ENCODE data around the gene UBE2N. TPM values are rescaled to one million over a fixed set of nuclear protein-coding genes. Genes with fewer than 3 reads are reported as not detected.
"Not testable (repeated sequence)": the region's sequence is repeated elsewhere in the genome, so short reads cannot be mapped to it uniquely, and the experiment has no call there.

The UBE2N gene
- polyA plus RNA-seq, 3 donors from 2014 or later, result 135 to 193 (median 142) TPM

DNA sequence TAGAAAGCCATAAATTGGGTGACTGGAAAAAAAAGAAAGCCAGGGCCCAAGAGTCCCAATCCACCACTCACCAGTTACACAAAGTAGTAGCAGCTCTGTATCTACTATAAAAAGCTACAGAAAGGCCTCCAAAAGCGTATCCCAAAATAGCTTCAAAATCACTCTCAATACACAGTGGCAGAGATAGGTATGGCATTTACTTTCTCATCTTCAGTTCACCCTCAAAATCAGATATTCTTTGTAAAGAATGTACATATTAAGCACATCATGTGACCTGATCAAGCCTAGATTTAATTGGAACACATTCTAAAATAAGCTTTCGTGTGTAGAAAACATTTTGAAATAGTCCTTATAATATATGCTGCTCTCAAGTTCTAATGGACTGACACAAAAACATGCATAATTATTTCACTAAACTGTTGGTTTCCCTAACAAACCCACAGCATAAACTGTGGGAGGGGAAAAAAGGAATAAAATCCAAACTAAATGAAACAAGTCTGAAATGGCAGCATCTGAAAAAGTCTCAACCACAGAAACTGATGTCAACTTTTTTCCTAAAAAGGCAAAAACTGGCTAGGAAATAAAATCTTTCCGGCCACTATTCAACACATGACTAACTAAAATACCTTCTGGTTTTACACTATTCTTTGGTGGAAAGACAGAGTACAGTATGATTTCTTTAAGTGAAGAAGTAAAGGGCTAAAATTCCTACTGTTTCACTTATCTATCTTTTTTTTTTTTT, 25.9 kb downstream of the UBE2N start:
- Mint-ChIP-seq H3K36me3 (peaks cover 0 to 1% (median 0%) of the 10 kb centered on the region in 3 donors), H3K4me1 (peaks cover 71 to 84% of the 10 kb centered on the region in 2 donors), H3K9me3 (no peaks in the 10 kb centered on the region), H3K27ac (peak overlapping the region in 1 of 6 donors; percentile 59), H3K27me3 (ENCODE audit: low read depth in 3 of 3) (peaks cover 0 to 1% (median 0%) of the 10 kb centered on the region in 3 donors), H3K4me3 (peak overlapping the region in 2 of 5 donors; percentile 18 to 31)
- DNase-seq, result no peak

DNA sequence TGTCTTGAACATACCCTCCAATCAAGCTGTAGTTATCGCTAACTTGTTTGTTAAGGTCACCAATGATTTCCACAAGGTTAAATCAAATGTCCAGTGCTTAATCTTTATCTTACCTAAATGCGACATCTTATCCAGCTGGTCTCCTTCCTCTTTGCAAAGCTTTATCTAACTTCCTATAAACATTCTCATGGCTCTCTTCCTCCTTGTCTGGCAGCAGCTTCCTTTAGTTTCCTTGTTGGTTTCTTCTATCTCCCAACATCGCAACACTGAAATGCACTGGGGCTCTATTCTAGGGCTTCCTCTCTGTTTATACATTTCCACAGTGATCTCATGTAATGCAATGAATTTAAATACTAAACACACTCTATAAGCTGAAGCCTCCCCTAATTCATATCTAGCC, 28.7 kb downstream of the UBE2N start:
- peaks cover 0 to 2% (median 0%) of the 10 kb centered on the region in 3 donors for H3K27me3 Mint-ChIP-seq (ENCODE audit: low read depth in 3 of 3)
- DNase-seq, result no peak
- H3K36me3 Mint-ChIP-seq, result peaks cover 0 to 10% (median 7%) of the 10 kb centered on the region in 3 donors
- H3K9me3 Mint-ChIP-seq, result no peaks in the 10 kb centered on the region
- no peak overlapping the region for H3K4me3 Mint-ChIP-seq
- peak overlapping the region in 2 of 6 donors; percentile 31 to 38 for H3K27ac Mint-ChIP-seq
- H3K4me1 Mint-ChIP-seq, result peaks cover 54 to 62% of the 10 kb centered on the region in 2 donors

DNA sequence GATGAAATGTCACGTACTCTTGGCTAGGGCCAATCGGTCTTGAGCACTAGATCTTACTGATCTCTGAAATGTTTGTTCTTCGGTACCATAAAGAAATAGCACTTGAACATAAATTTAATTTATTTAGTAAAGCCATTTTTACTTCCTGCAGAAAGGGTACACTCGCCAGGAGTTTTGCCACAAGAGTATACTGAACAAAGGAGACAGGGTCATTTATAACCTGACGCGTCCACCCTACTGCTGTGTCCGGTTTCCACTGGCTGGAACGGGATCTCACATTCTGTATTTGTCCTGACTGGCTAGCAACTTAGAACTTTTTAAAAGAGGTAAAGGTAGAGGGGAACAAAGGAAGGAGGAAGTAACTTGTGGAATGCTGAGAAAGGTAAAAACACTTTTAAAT, 29.4 kb downstream of the UBE2N start:
- H3K36me3 Mint-ChIP-seq; H3K4me3 Mint-ChIP-seq; DNase-seq; H3K9me3 Mint-ChIP-seq; H3K27me3 Mint-ChIP-seq (ENCODE audit: low read depth in 3 of 3): not testable (repeated sequence)
- peaks cover 51 to 60% of the 10 kb centered on the region in 2 donors for H3K4me1 Mint-ChIP-seq
- H3K27ac Mint-ChIP-seq, result peak overlapping the region in 2 of 6 donors; percentile 17 to 55

DNA sequence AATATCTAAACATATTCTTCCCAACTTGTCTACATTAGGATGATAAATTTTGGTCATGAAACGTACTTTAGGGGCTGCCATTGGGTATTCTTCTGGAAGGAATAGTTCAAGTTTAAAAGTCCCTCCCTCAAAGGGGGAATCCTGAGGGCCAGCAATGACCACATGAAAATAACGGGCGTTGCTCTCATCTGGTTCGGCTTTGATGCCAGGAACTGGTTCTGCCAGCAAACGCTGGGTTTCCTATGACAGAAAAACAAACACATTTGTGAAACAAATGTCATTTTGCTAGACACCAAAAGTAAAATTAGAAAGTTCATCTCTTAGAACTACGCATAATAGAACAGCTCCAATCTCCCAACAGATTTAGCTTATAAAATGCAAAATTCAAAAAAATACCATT, 30.7 kb downstream of the UBE2N start:
- not testable (repeated sequence) for H3K4me3 Mint-ChIP-seq; H3K9me3 Mint-ChIP-seq; H3K27me3 Mint-ChIP-seq (ENCODE audit: low read depth in 3 of 3); DNase-seq
- H3K27ac Mint-ChIP-seq, result peak overlapping the region in 2 of 6 donors; percentile 11 to 22
- peaks cover 38 to 49% of the 10 kb centered on the region in 2 donors for H3K4me1 Mint-ChIP-seq
- peaks cover 0 to 15% (median 7%) of the 10 kb centered on the region in 3 donors for H3K36me3 Mint-ChIP-seq

DNA sequence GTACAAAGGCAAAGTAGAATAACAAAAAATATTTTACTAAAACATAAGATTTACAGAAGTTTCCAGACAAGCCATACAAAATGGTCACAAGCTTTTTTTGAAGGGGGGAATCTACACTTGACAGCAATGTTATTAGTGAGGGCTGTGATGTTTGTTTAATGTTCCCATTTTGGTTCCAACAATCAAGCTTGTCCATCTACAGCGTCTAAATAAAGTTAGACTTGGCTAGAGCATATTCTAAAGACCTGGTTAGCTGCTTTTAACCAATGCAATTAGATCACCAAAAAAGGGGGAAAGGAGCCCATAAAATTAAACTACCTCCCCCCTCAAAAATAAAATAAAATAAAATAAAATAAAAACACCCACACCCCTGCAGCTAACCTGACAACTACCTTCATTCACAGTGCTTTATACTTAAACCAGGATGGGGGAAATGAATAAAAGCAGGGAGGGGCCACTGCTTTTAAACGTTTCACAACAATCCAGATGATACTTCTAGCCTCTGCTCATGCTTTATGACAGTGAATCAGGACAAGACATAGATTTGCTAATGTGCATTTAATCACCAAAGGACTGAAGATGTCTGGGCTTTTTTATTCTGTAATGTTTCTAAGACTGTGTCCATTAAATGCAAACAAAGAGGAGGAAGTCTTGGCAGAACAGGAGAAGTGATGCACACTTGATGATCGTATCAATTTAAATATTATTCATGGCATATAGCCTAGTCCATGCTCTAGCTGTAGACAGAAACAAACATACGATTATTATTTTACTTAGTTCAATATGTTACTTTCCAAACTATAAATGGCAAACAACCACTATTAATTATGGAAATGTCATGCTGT, 32.2 kb downstream of the UBE2N start:
- not testable (repeated sequence) for H3K4me3 Mint-ChIP-seq; DNase-seq; H3K9me3 Mint-ChIP-seq; H3K27me3 Mint-ChIP-seq (ENCODE audit: low read depth in 3 of 3)
- Mint-ChIP-seq H3K4me1 (peaks cover 24 to 34% of the 10 kb centered on the region in 2 donors), H3K27ac (peak overlapping the region in 2 of 6 donors; percentile 29 to 52), H3K36me3 (peaks cover 0 to 15% (median 7%) of the 10 kb centered on the region in 3 donors)

DNA sequence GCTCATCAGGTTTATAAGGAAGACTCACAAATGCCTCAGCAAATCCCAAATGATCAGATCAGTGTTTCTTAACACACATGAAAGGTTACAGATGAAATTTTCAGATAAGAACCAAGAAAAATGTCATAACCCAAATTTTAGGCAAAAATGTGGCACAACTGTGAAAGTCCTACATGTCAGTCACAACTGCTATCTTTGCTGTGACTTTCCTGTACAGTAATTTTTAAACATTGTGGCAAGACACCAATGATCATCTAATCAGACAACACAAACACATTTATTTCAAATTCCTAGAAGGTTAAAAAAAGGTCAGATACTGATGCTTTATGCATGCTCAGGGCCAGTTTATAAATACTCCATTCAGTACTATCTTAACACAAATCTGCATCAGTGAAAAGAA, 32.9 kb downstream of the UBE2N start:
- H3K27ac Mint-ChIP-seq, result peak overlapping the region in 3 of 6 donors; percentile 29 to 52 (median 46)
- H3K27me3 Mint-ChIP-seq (ENCODE audit: low read depth in 3 of 3), result peaks cover 0 to 10% (median 0%) of the 10 kb centered on the region in 3 donors
- no peak for DNase-seq
- H3K4me3 Mint-ChIP-seq, result no peak overlapping the region
- H3K36me3 Mint-ChIP-seq, result peaks cover 0 to 20% (median 7%) of the 10 kb centered on the region in 3 donors
- peaks cover 21 to 29% of the 10 kb centered on the region in 2 donors for H3K4me1 Mint-ChIP-seq
- no peaks in the 10 kb centered on the region for H3K9me3 Mint-ChIP-seq

DNA sequence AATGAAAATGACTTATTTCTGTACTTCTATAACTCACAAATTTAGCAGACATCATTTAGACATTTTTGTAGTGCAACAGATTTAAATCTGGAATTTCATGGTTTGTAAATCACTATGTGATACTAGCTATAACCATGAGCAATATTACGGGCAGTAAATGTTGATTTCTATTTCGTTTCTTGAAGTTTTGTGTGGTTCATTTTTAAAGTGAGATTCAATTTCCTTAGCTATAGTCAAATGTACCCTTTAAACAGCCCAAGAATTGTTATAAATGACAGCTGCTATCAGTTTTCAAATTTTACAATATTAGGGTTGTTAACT, 33.8 kb downstream of the UBE2N start:
- no peak overlapping the region for H3K4me3 Mint-ChIP-seq
- peaks cover 0 to 22% (median 7%) of the 10 kb centered on the region in 3 donors for H3K36me3 Mint-ChIP-seq
- peak overlapping the region in 1 of 6 donors; percentile 29 for H3K27ac Mint-ChIP-seq
- H3K27me3 Mint-ChIP-seq (ENCODE audit: low read depth in 3 of 3), result peaks cover 0 to 15% (median 0%) of the 10 kb centered on the region in 3 donors
- no peak for DNase-seq
- no peaks in the 10 kb centered on the region for H3K9me3 Mint-ChIP-seq
- peaks cover 13 to 20% of the 10 kb centered on the region in 2 donors for H3K4me1 Mint-ChIP-seq

DNA sequence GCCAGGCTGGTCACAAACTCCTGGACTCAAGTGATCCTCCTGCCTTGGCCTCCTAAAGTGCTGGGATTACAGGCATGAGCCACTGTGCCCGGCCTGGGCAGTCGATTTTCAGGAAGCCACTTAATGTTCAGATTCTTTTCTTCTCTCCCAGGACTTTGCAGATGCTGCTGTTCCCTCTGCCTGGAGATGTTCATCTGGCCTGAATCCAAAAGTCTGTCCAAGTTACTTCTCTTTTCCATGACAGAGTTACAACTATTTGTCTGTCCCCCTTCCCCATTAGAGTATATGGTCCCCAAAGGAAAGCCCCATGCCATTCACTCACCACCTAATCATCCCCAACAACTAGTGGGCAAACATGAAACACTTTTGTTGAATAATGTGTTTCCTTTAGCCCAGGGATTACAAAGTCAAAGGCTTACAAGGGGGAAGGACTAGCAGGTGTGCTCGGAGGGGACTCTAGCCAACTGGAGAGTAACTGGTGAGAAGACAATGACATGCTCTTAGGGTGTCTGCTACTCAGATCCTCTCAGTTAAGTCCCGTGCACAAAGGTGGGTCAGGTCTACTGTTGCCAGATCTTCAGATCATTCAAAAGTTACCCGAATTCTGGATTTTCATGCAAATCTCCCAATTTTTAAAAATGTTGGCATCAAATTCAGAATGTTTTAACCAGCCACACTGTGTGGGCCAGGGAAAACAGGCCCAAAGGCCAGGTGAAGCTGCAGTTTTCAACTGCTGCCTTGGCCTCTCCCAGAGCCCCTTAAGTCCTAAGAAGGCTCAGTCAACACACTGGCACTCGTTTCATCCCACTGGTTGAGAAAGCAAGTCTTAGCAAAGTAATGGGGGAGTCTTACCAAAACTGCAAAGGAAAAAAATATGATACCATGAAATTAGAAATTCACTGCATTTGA, 34.4 kb downstream of the UBE2N start:
- Mint-ChIP-seq H3K9me3 (no peaks in the 10 kb centered on the region), H3K36me3 (peaks cover 0 to 22% (median 7%) of the 10 kb centered on the region in 3 donors), H3K4me3 (no peak overlapping the region), H3K27me3 (ENCODE audit: low read depth in 3 of 3) (peaks cover 0 to 15% (median 2%) of the 10 kb centered on the region in 3 donors), H3K4me1 (peaks cover 12 to 14% of the 10 kb centered on the region in 2 donors), H3K27ac (peak overlapping the region in 4 of 6 donors; percentile 11 to 57 (median 22))
- DNase-seq, result no peak

DNA sequence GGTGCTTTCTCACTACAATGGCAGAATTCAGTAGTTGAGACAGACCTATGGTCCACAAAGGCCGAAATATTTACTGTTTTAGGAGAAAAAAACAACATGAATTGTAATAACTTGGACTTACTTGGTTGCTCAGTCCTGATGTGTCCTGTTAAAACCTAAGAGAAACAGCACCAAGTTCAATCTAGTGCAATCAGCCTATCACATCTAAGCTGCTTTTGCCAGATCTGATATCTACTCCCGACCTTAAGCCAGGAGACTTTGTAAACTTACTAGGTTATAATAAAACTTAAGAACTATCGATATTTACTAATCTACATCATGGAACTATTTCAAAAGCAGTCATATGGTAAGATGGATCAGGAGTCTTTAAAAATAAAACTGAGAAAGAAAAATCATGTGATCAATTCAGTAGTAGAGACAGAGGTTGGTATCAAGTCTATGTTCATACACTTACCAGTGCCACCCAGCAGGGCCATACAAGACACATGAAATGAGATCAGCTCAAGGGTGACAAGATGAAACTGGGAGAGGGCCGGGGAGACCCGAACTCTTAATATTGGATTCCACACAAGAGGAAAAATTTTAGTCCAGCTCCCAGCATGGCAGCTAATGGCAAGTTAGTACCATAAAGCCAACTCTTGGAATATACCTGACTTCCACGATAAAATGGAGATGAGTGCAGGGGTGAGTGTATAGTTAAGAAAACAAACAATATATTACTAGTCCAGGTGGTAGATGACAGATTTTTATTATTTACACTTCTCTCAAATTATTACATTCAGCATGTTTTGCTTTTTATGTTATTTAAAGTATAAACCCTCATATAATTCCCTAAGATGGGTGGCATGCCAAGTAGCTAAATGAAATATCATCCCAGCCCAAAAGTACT, 36.5 kb downstream of the UBE2N start:
- Mint-ChIP-seq H3K9me3 (no peaks in the 10 kb centered on the region), H3K27ac (peak overlapping the region in 2 of 6 donors; percentile 23 to 48), H3K4me1 (peaks cover 0 to 3% of the 10 kb centered on the region in 2 donors), H3K36me3 (peaks cover 0 to 17% (median 7%) of the 10 kb centered on the region in 3 donors), H3K4me3 (no peak overlapping the region), H3K27me3 (ENCODE audit: low read depth in 3 of 3) (peaks cover 0 to 13% (median 2%) of the 10 kb centered on the region in 3 donors)
- no peak for DNase-seq

DNA sequence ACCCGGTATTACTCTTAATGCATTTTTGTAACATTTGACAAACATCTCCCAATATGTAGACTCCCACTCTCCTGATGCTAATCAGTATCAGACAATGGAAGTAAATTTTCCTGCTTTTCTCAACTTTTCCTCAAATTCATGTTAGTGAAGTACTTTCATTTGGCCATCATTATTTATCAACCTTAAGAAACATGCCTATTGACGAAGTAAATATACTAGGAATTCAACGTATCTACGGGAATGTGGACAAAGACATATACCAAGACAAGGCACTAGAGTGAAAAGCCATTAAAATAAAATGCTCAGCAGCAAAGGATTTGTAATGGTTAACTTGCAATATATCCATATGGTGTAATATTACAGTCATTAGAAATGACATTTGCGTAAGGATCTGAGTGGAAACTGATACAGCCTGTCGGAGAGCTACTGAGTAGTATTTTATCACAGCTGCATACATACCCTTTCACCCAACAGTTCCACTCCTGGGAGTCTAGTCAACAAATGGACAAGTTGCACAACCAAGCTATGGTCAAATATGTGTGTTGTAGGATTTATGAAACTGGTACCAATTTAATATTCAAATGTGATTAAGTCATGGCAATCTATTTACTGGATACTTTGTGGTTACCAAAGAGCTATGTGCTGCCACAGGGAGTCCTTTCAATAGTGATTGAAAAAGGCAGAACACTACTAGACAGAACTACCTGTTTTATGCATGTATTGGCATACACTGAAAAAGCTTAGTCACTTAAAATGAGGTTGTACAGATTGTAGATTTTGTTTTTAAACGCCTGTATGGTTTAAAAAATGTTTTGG, 37.6 kb downstream of the UBE2N start:
- Mint-ChIP-seq H3K27ac (peak overlapping the region in 2 of 6 donors; percentile 8 to 29), H3K4me3 (no peak overlapping the region), H3K4me1 (peaks cover 0 to 3% of the 10 kb centered on the region in 2 donors)

DNA sequence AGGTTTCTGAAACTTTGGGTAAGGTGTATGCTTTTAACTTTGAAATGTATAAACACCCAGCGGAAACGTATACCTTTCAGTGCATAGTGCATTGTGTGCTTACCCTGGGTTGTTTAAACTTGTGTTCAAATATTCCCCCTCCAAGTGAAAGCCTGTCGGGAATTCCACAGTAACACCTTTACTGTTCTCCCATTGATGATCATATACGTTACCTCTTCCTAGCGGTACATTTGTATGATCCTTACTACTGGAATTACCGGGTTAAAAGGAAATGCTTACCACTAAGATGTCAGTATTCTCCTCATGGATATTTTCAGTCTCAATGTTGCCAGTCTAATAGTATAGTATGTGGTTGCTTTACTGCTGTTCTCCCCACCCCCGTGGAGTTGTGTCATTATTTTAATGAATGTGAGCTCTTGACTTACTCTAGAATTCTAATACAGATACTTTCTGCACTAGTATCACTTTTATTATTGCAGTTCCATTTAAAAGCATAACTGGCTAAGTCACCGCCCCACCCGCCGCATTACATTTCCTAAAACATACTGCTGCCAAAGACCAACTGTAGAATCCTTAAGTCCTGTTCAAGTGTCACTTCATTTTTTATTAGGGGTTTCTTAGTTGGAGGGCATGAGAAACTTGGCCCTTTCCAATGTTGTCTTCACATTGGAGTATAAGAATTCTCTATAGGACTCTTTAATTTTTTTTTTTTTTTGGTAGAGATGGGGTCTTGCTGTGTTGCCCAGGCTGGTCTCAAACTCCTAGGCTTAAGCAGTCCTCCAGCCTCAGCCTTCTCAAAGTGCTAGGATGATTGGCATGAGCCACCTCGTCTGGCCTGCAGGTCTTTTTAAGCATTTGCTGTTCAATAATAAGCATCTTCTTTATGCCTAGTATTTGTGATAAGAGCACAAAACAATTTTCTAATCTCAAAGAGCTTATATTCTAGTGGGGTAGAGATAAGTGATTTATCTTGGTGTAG, 39.1 kb downstream of the UBE2N start:
- H3K4me3 Mint-ChIP-seq, result no peak overlapping the region
- DNase-seq, result no peak
- peak overlapping the region in 2 of 6 donors; percentile 17 to 66 for H3K27ac Mint-ChIP-seq
- peaks cover 0 to 12% (median 0%) of the 10 kb centered on the region in 3 donors for H3K36me3 Mint-ChIP-seq
- peaks cover 0 to 3% of the 10 kb centered on the region in 2 donors for H3K4me1 Mint-ChIP-seq
- no peaks in the 10 kb centered on the region for H3K9me3 Mint-ChIP-seq
- H3K27me3 Mint-ChIP-seq (ENCODE audit: low read depth in 3 of 3), result peaks cover 0 to 10% (median 5%) of the 10 kb centered on the region in 3 donors

More for the DNA sequence above, 37.6 kb downstream of the UBE2N start:
- DNase-seq, result no peak
- Mint-ChIP-seq H3K27me3 (ENCODE audit: low read depth in 3 of 3) (peaks cover 0 to 13% (median 2%) of the 10 kb centered on the region in 3 donors), H3K9me3 (no peaks in the 10 kb centered on the region), H3K36me3 (peaks cover 0 to 16% (median 7%) of the 10 kb centered on the region in 3 donors)
